Esophagus squamous epithelium (tissue), 5 donors: ENCODE data around the gene FMN2. TPM values are rescaled to one million over a fixed set of nuclear protein-coding genes. Genes with fewer than 3 reads are reported as not detected.

ENCODE experiments used
- DNase-seq: peaks from one replicate; lab custom pipeline; 2025; lab: John Stamatoyannopoulos, UW
- H3K27ac ChIP-seq, 4 donors: fragments of 200-600 bp; sonication (generic); one replicate each; pipeline ENCODE4 v1.5.1; 2016 to 2019; ENCODE audit warnings: mild to moderate bottlenecking in 1 of 4
- H3K27me3 ChIP-seq, 4 donors: fragments of 200-600 bp; sonication (generic); 1 replicate in 3 of 4; 2 replicates in 1 of 4; pipeline versions ENCODE4 v1.5.1 to v1.6.0; 2017 to 2021; ENCODE audit warnings: antibody characterized with exemption in 1 of 4
- H3K36me3 ChIP-seq, 3 donors: fragments of 200-600 bp; sonication (generic); one replicate each; pipeline ENCODE4 v1.5.1; 2016 to 2019
- H3K4me1 ChIP-seq, 3 donors: fragments of 200-600 bp; sonication (generic); one replicate each; pipeline ENCODE4 v1.5.1; 2017 to 2019
- H3K4me3 ChIP-seq, 4 donors: fragments of 200-600 bp; sonication (generic); 1 replicate in 3 of 4; 2 replicates in 1 of 4; pipeline ENCODE4 v1.5.1; 2016 to 2019; ENCODE audit warnings: mild to moderate bottlenecking in 2 of 4, moderate library complexity in 1 of 4
- H3K9me3 ChIP-seq, 3 donors: fragments of 200-600 bp; sonication (generic); one replicate each; pipeline ENCODE4 v1.5.1; 2016 to 2019
- CTCF ChIP-seq, 6 experiments: fragments of 450-650 bp in 4 of 6; fragments of 200-600 bp in 2 of 6; sonication (generic) in 2 of 6; IDR thresholded peaks; one replicate each; pipeline ENCODE4 v1.5.1; 2016 to 2019; ENCODE audit warnings: antibody characterized with exemption in 6 of 6, mild to moderate bottlenecking in 4 of 6, moderate library complexity in 4 of 6
- POLR2A ChIP-seq, 4 donors: fragments of 450-650 bp; IDR thresholded peaks; one replicate each; pipeline ENCODE4 v1.6.1; 2017; ENCODE audit warnings: antibody characterized with exemption in 4 of 4, mild to moderate bottlenecking in 4 of 4, moderate library complexity in 3 of 4
- WGBS, 2 donors: methylation state at CpG; one replicate each; pipeline ENCODE4 v1.1.5; 2018; 5-methylcytosine and 5-hydroxymethylcytosine counted together
- intact Hi-C: fragments of 100-400 bp; cut with DNase I; formaldehyde crosslinking; loops from one replicate; pipeline ENCODE4 v1.15.0; 2022
- total RNA-seq, 4 donors: library from RNA; depleted of rRNA; stranded (reverse); fragments of >200 nt; gene quantifications; one replicate each; pipeline ENCODE4 v1.1.0, GENCODE V29; 2016
- donor health status: DM: yes; HTN: yes; CAD: no.

Gene FMN2
- total RNA-seq, 4 donors from 2014 or later = 0.19 to 0.35 TPM; not detected in 2

GRCh38 chr1:240148333-240148732 lies 56.6 kb downstream of the FMN2 start:
- 95 to 100% methylated on average over 2 of the region's 2 CpGs for WGBS, 2 donors
- Histone ChIP-seq H3K4me1 (no peaks in the 10 kb centered on the region), H3K27me3 (no peaks in the 10 kb centered on the region), H3K9me3 (no peaks in the 10 kb centered on the region), H3K27ac (no peak overlapping the region), H3K4me3 (no peak overlapping the region), H3K36me3 (no peaks in the 10 kb centered on the region)
- no peak for DNase-seq
- TF ChIP-seq POLR2A (IDR thresholded peaks at IDR 0.05) (no peak), CTCF (IDR thresholded peaks at IDR 0.05) (no peak)
- intact Hi-C loops = no loop called here

GRCh38 chr1:240149484-240150094 lies 57.9 kb downstream of the FMN2 start:
- H3K4me3 ChIP-seq = no peak overlapping the region
- no peak for TF ChIP-seq POLR2A (IDR thresholded peaks at IDR 0.05)
- TF ChIP-seq CTCF (IDR thresholded peaks at IDR 0.05) = peak in 4 of 6 experiments; percentile 35 to 56 (median 48)
- H3K4me1 ChIP-seq = no peaks in the 10 kb centered on the region
- 33 to 40% methylated on average over 3 of the region's 3 CpGs for WGBS, 2 donors
- intact Hi-C loops = no loop called here
- H3K9me3 ChIP-seq = no peaks in the 10 kb centered on the region
- H3K27ac ChIP-seq = no peak overlapping the region
- no peaks in the 10 kb centered on the region for H3K36me3 ChIP-seq
- H3K27me3 ChIP-seq = no peaks in the 10 kb centered on the region
- no peak for DNase-seq

- no peak overlapping the region for H3K27ac ChIP-seq
- TF ChIP-seq POLR2A (IDR thresholded peaks at IDR 0.05) (no peak), CTCF (IDR thresholded peaks at IDR 0.05) (no peak)
- no peaks in the 10 kb centered on the region for H3K36me3 ChIP-seq
- WGBS, 2 donors = 62 to 79% methylated on average over 7 of the region's 7 CpGs
- no peaks in the 10 kb centered on the region for H3K27me3 ChIP-seq
- no peak overlapping the region for H3K4me3 ChIP-seq
- intact Hi-C loops = no loop called here
- no peak for DNase-seq
- no peaks in the 10 kb centered on the region for H3K4me1 ChIP-seq
- no peaks in the 10 kb centered on the region for H3K9me3 ChIP-seq
Observed at GRCh38 chr1:240151136-240151735, 59.6 kb downstream of the FMN2 start.

- no peaks in the 10 kb centered on the region for H3K4me1 ChIP-seq
- no peaks in the 10 kb centered on the region for H3K27me3 ChIP-seq
- DNase-seq = no peak
- WGBS, 2 donors = 55 to 56% methylated on average over 5 of the region's 5 CpGs
- H3K9me3 ChIP-seq = no peaks in the 10 kb centered on the region
- intact Hi-C loops = no loop called here
- no peak for TF ChIP-seq POLR2A (IDR thresholded peaks at IDR 0.05)
- no peak for TF ChIP-seq CTCF (IDR thresholded peaks at IDR 0.05)
- H3K36me3 ChIP-seq = no peaks in the 10 kb centered on the region
- no peak overlapping the region for H3K4me3 ChIP-seq
- H3K27ac ChIP-seq = no peak overlapping the region
Observed at GRCh38 chr1:240152611-240153297, 61.1 kb downstream of the FMN2 start.

GRCh38 chr1:240155605-240156004 lies 63.9 kb downstream of the FMN2 start:
- DNase-seq = no peak
- intact Hi-C loops = no loop called here
- no peaks in the 10 kb centered on the region for H3K4me1 ChIP-seq
- no peaks in the 10 kb centered on the region for H3K27me3 ChIP-seq
- no peak overlapping the region for H3K27ac ChIP-seq
- TF ChIP-seq CTCF (IDR thresholded peaks at IDR 0.05) = no peak
- TF ChIP-seq POLR2A (IDR thresholded peaks at IDR 0.05) = no peak
- H3K36me3 ChIP-seq = no peaks in the 10 kb centered on the region
- no peak overlapping the region for H3K4me3 ChIP-seq
- H3K9me3 ChIP-seq = no peaks in the 10 kb centered on the region
- 93 to 96% methylated on average over 2 of the region's 2 CpGs for WGBS, 2 donors
